GM19455 (cell line): ENCODE results near the gene PELI3.

Experiments
- ATAC-seq: cut with Tn5 transposase; IDR thresholded peaks from one replicate; pipeline ENCODE4 v1.9.1; 2021; ENCODE audit not compliant: unreplicated experiment

PELI3 gene

GRCh38 chr11:66497206-66497605 lies 30.5 kb downstream of the PELI3 start:
- no peak for ATAC-seq

- no peak for ATAC-seq
These were observed 31.8 kb downstream of the PELI3 start for GRCh38 chr11:66498506-66498905.

- no peak for ATAC-seq
These were observed 38.6 kb downstream of the PELI3 start for GRCh38 chr11:66505276-66505816.

GRCh38 chr11:66509131-66509561 lies 42.4 kb downstream of the PELI3 start:
- ATAC-seq = no peak

GRCh38 chr11:66510271-66510989 lies 43.7 kb downstream of the PELI3 start, which contains the start of gene BBS1:
TSS of gene BBS1 (plus strand) at chr11:66510635. CDS start at chr11:66510660, 25 bp downstream.
- peak; percentile 82 for ATAC-seq

- no peak for ATAC-seq
These were observed 44.3 kb downstream of the PELI3 start for GRCh38 chr11:66510990-66511339.

- ATAC-seq = no peak
These were observed 56.9 kb downstream of the PELI3 start for GRCh38 chr11:66523611-66524010.

- no peak for ATAC-seq
These were observed 57.8 kb downstream of the PELI3 start for GRCh38 chr11:66524304-66525040.
